Adrenal gland (tissue), 12 donors: ENCODE data around the gene DNAAF5. TPM values are rescaled to one million over a fixed set of nuclear protein-coding genes. Genes with fewer than 3 reads are reported as not detected.
A peak's percentile ranks its signal among the peaks of the same experiment; 100 is the strongest.

ENCODE experiments used
- DNase-seq, 7 donors: peaks; one replicate each; pipeline ENCODE4 v3.0.0-alpha.2; 2019 to 2020
- H3K27ac ChIP-seq, 5 donors: fragments of 200-600 bp; sonication (generic) in 4 of 5; 1 replicate in 3 of 5; 2 replicates in 2 of 5; pipeline versions ENCODE4 v1.5.1 to v1.8.0; 2016 to 2020; ENCODE audit warnings: mild to moderate bottlenecking in 1 of 5
- H3K27me3 ChIP-seq: fragments of 200-600 bp; 2 replicates; pipeline ENCODE4 v1.8.0; 2021
- H3K36me3 ChIP-seq, 2 donors: fragments of 200-600 bp; replicated peaks in 1 of 2; 1 replicate in 1 of 2; 2 replicates in 1 of 2; pipeline versions ENCODE4 v1.5.1 to v1.8.0; 2018 to 2022
- H3K4me1 ChIP-seq, 2 donors: fragments of 200-600 bp; replicated peaks in 1 of 2; 1 replicate in 1 of 2; 2 replicates in 1 of 2; pipeline versions ENCODE4 v1.5.1 to v1.8.0; 2018 to 2021
- H3K4me3 ChIP-seq, 4 donors: fragments of 200-600 bp; sonication (generic) in 3 of 4; one replicate each; pipeline ENCODE4 v1.5.1; 2016 to 2018
- H3K9me3 ChIP-seq, 3 donors: fragments of 200-600 bp; sonication (generic) in 1 of 3; replicated peaks in 1 of 3; 1 replicate in 2 of 3; 2 replicates in 1 of 3; pipeline versions ENCODE4 v1.5.1 to v1.8.0; 2016 to 2021
- POLR2A ChIP-seq, 2 donors: fragments of 450-650 bp; IDR thresholded peaks; one replicate each; pipeline ENCODE4 v1.6.1; 2017; ENCODE audit warnings: antibody characterized with exemption in 2 of 2, mild to moderate bottlenecking in 2 of 2, moderate library complexity in 1 of 2
- WGBS, 4 donors: extraction: QIAGEN DNeasy Blood & Tissue Kit in 2 of 4; methylation state at CpG; one replicate each; pipeline versions ENCODE4 v1.1.5 to v1.1.7; 2013 to 2017; 5-methylcytosine and 5-hydroxymethylcytosine counted together
- intact Hi-C, 2 donors: fragments of 100-400 bp; cut with DNase I; formaldehyde crosslinking; loops; one replicate each; pipeline versions ENCODE4 v1.14.1 to v1.15.0; 2022 to 2023
- polyA plus RNA-seq, 3 donors: library from polyadenylated mRNA; stranded (reverse); fragments of 200-250 nt in 2 of 3; fragments of 350-450 nt in 1 of 3; fragmentation: Illumina TruSeq in 1 of 3; extraction: RNeasy Lipid Tissue Mini Kit (QIAGEN cat#74804) in 1 of 3; gene quantifications; one replicate each; pipeline ENCODE4 v1.2.3, GENCODE V29; 2013 to 2014
- total RNA-seq, 9 donors: library from RNA; depleted of rRNA in 4 of 9; stranded (reverse); fragments of >200 nt in 4 of 9; fragments of 120-200 nt in 1 of 9; fragmentation: NEBNext Ultra II Directional in 1 of 9; extraction: Animal tissue kit (Norgen Biotek cat#: 25700) in 1 of 9; gene quantifications; one replicate each; pipeline versions ENCODE4 v1.1.0 to v1.2.4, GENCODE V29; 2013 to 2023
- TF ChIP-seq, protein P1 (sequence below), 6 experiments: fragments of 450-650 bp in 4 of 6; fragments of 200-600 bp in 2 of 6; sonication (generic) in 1 of 6; IDR thresholded peaks; 1 replicate in 5 of 6; 2 replicates in 1 of 6; pipeline versions ENCODE4 v1.5.1 to v1.8.0; 2016 to 2021; ENCODE audit warnings: antibody characterized with exemption in 6 of 6, mild to moderate bottlenecking in 2 of 6, moderate library complexity in 1 of 6
- donor health status: healthy with polysubstance abuse.
- donor health status: Bipolar disorder and iron deficiency.
- donor health status: DM: yes; HTN: yes; CAD: no.
- donor health status: DM: no; HTN: no; CAD: no.
- donor health status: DM: no; HTN: no; CAD: no.
- donor health status: DM: yes; HTN: yes; CAD: no.

The DNAAF5 gene
- total and polyA plus RNA-seq, 12 donors, result 7.9 to 32.7 (median 19.4) TPM

DNA sequence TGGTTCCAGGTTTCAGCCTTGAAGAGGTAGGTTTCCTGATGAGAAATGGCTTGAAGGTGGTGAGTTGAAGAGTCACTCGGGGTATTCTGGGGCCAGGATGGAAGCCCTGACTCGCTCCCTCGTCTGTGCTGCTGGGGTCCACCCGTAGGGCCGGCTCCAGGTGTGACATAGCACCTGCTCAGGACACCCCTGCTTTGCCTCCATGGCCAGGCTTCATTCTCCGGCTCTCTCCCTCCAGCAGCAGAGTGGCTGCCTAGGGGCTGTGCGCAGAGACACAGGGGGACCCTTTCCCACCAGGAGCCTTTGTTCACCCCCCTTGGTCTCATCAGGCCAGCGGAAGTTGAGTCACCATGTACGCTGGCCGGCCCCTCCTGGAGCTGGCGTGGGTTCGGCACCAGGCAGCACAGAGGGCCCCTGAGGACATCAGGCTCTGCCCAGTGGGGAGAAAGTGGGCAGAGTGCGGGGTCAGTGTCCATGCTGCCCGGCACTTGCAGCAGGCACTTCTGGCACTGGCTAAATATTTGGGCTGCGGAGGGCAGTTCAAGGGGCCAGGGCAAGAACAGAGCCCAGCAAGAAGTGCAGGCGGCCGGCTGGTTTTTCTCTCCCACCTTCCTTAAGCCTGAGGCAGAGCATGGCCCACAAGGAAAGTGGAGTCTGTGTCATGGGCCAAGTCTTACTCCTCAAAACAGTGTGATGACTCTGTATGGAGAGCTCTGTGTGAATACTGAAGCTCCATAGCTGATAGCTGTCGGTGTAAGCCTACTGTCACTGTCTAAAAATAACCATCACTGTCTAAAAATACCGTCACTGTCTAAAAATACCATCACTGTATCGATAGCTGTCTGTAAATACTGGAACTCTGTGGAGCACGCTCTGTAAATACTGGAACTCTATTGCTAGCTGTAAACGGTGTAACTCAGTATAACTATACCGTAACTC, 4.3 kb downstream of the DNAAF5 start:
- no peaks in the 10 kb centered on the region for H3K36me3 ChIP-seq
- TF ChIP-seq POLR2A (IDR thresholded peaks at IDR 0.05), result no peak
- TF ChIP-seq, protein P1, sequence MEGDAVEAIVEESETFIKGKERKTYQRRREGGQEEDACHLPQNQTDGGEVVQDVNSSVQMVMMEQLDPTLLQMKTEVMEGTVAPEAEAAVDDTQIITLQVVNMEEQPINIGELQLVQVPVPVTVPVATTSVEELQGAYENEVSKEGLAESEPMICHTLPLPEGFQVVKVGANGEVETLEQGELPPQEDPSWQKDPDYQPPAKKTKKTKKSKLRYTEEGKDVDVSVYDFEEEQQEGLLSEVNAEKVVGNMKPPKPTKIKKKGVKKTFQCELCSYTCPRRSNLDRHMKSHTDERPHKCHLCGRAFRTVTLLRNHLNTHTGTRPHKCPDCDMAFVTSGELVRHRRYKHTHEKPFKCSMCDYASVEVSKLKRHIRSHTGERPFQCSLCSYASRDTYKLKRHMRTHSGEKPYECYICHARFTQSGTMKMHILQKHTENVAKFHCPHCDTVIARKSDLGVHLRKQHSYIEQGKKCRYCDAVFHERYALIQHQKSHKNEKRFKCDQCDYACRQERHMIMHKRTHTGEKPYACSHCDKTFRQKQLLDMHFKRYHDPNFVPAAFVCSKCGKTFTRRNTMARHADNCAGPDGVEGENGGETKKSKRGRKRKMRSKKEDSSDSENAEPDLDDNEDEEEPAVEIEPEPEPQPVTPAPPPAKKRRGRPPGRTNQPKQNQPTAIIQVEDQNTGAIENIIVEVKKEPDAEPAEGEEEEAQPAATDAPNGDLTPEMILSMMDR (IDR thresholded peaks at IDR 0.05), result no peak
- intact Hi-C loops, result no loop called here
- no peak overlapping the region for H3K4me3 ChIP-seq
- no peaks in the 10 kb centered on the region for H3K27me3 ChIP-seq
- DNase-seq, result peak in 2 of 7 donors; percentile 3 to 13
- whole genome bisulfite sequencing, 4 donors, result 82 to 90% (median 87%) methylated on average over 13 to 23 of the region's 23 CpGs
- peaks cover 12 to 15% of the 10 kb centered on the region in 2 donors for H3K4me1 ChIP-seq
- H3K9me3 ChIP-seq, result no peaks in the 10 kb centered on the region
- H3K27ac ChIP-seq, result no peak overlapping the region

DNA sequence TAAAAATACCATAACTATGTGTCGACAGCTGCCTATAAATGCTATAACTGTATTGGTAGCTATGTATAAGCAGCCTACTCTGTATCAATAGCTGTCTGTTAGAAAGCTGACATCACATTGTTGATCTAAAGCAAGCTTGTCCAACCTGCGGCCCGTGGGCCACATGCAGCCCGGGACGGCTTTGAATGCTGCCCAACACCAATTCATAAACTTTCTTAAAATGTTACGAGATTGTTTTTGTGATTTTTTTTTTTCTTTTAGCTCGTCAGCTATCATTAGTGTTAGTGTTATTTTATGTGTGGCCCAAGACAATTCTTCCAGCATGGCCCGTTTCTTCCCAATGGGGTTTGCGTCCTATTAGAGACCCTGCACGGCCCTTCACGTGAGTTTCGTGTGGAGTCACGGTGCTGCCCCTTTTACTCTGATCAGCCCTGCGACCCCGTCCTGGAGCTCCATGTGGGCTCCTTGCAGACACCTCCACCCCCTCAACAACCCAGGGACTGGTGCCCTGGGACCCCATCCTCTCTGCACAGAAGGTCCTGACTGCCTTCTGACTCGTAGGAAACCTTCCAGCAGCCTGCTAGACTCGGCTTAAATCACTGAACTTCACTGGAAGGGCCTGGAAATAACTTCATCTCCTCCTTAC, 5.1 kb downstream of the DNAAF5 start:
- no peaks in the 10 kb centered on the region for H3K36me3 ChIP-seq
- H3K4me3 ChIP-seq, result no peak overlapping the region
- TF ChIP-seq POLR2A (IDR thresholded peaks at IDR 0.05), result no peak
- TF ChIP-seq, protein P1 (IDR thresholded peaks at IDR 0.05), result no peak
- peak in 2 of 7 donors; percentile 10 to 11 for DNase-seq
- peak overlapping the region in 1 of 5 donors; percentile 11 for H3K27ac ChIP-seq
- intact Hi-C loops, result no loop called here
- H3K4me1 ChIP-seq, result peaks cover 6 to 10% of the 10 kb centered on the region in 2 donors
- 93 to 94% (median 93%) methylated on average over 16 to 17 of the region's 17 CpGs for WGBS, 4 donors
- H3K27me3 ChIP-seq, result no peaks in the 10 kb centered on the region
- H3K9me3 ChIP-seq, result no peaks in the 10 kb centered on the region

DNA sequence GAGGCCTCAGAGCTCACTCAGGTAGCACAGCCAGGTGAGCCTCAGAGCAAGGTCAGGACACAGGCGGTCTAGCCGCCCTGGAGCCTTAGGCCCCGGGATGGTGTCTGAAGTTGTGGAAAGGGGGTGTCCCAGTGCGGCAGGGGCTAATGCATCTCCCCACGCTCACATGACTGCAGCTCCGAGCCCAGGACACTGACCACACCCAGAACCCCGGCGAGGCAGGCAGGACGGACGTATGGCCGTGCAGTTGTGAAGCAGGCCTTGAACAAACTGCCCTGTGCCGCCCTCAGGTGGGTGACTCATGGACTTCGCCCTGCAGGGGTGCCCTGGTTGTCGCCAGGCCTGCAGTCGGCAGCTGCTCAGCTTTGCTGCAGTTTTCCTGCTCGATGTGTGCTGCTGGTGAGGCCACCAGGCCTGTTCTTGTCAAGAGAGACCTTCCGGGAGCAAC, 5.6 kb downstream of the DNAAF5 start:
- 45 to 80% (median 63%) methylated on average over 1 to 17 of the region's 17 CpGs for WGBS, 4 donors
- peak; percentile 38 to 79 (median 70) for DNase-seq
- peak overlapping the region in 1 of 5 donors; percentile 11 for H3K27ac ChIP-seq

More for the DNA sequence above, 5.6 kb downstream of the DNAAF5 start:
- Histone ChIP-seq H3K27me3 (no peaks in the 10 kb centered on the region), H3K36me3 (no peaks in the 10 kb centered on the region), H3K4me3 (no peak overlapping the region), H3K4me1 (peaks cover 6 to 10% of the 10 kb centered on the region in 2 donors), H3K9me3 (no peaks in the 10 kb centered on the region)
- TF ChIP-seq, protein P1 (IDR thresholded peaks at IDR 0.05), result peak in 3 of 6 experiments; percentile 18 to 43 (median 39)
- no peak for TF ChIP-seq POLR2A (IDR thresholded peaks at IDR 0.05)
- intact Hi-C loops, result no loop called here
